ENCODE data around the gene IDS. TPM values are rescaled to one million over a fixed set of nuclear protein-coding genes. Genes with fewer than 3 reads are reported as not detected.

The IDS gene
- total RNA-seq, 1 experiment from 2014 or later = 39.2 TPM

DNA sequence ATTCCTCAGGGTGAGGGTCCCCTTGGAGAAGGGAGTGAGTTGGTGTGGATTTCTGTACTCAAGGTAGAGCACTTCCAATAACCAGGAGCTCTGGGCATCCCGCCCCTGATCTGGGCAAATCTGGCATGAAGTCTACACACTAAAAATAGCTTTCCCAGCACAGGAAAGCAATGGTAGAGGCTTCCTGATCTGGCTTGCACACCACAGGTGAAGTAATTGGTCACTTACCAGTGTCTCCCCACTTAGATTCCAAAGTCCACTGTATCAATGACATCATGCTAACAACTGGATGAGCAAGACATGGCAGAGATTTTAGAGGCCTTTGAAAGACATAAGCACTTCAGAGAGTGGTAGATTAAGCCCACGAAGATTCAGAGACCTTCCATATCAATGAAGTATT lies 17.8 kb upstream of the IDS start:
- Histone ChIP-seq H3K27ac (ENCODE audit: insufficient read length, low read depth, low read length) (no peak overlapping the region), H4K5ac (ENCODE audit: insufficient read length, low read depth, low read length) (no peak overlapping the region), H3K27me3 (ENCODE audit: insufficient read depth, low read length) (no peaks in the 10 kb centered on the region), H3K4ac (ENCODE audit: low read depth, low read length) (no peak overlapping the region), H3K79me2 (ENCODE audit: insufficient read depth, low read length) (no peaks in the 10 kb centered on the region), H3K18ac (ENCODE audit: insufficient read length, low read depth, low read length) (no peak overlapping the region), H2BK15ac (ENCODE audit: low read depth, low read length) (no peak overlapping the region), H3K9ac (ENCODE audit: extremely low read depth, insufficient read length, low read length) (no peak overlapping the region), H3K23ac (ENCODE audit: insufficient read length, low read depth, low read length) (no peak overlapping the region), H2BK120ac (ENCODE audit: low read depth, low read length, poor library complexity, severe bottlenecking) (no peak overlapping the region), H3K9me3 (ENCODE audit: control insufficient read depth, low read depth, low read length) (peaks cover 13% of the 10 kb centered on the region), H4K91ac (ENCODE audit: insufficient read length, low read depth, low read length) (no peak overlapping the region), H2BK20ac (ENCODE audit: low read depth, low read length, poor library complexity, severe bottlenecking) (no peak overlapping the region), H3T11ph (ENCODE audit: low read length) (no peak overlapping the region), H2AK5ac (ENCODE audit: insufficient read length, low read length) (no peak overlapping the region), H4K20me1 (ENCODE audit: control insufficient read depth, insufficient read depth, insufficient read length) (no peaks in the 10 kb centered on the region), H3K14ac (ENCODE audit: insufficient read depth, low read length) (no peak overlapping the region), H3K23me2 (ENCODE audit: insufficient read length, low read depth, low read length, poor library complexity, severe bottlenecking) (no peaks in the 10 kb centered on the region), H3K4me2 (ENCODE audit: insufficient read depth, insufficient read length, low read length) (no peak overlapping the region), H2AFZ (ENCODE audit: low read length) (no peak overlapping the region), H3K56ac (ENCODE audit: insufficient read length, low read depth, low read length) (no peak overlapping the region), H2BK5ac (ENCODE audit: insufficient read length, low read length) (no peak overlapping the region), H3K4me1 (ENCODE audit: insufficient read depth, low read length) (0 out of 2 replicates have a peak, but pooled peaks cover 4% of the 10 kb centered on the region), H3K79me1 (ENCODE audit: insufficient read depth, low read depth, low read length, poor library complexity, severe bottlenecking) (no peaks in the 10 kb centered on the region), H2BK12ac (ENCODE audit: insufficient read length, low read depth, low read length) (no peak overlapping the region), H4K8ac (replicated peaks; ENCODE audit: insufficient read length, low read depth, low read length) (no peak overlapping the region)
- no CpG with 5 or more reads among the region's 2 CpGs for WGBS (ENCODE audit: extremely low coverage, insufficient read length, low lambda C conversion rate)
- no peak for DNase-seq
- Mint-ChIP-seq H3K4me1 (peaks cover 22 to 24% of the 10 kb centered on the region in 2 experiments), H3K27me3 (ENCODE audit: low read depth) (0 out of 2 replicates have a peak, but pooled peaks cover 1% of the 10 kb centered on the region), H3K4me3 (no peak overlapping the region), H3K36me3 (ENCODE audit: insufficient read depth in 1 of 3, low read depth in 3 of 3) (peaks cover 0 to 5% (median 2%) of the 10 kb centered on the region in 3 experiments; a peak in 6 of 7 replicates), H3K27ac (no peak overlapping the region; a peak in 1 of 7 replicates), H3K9me3 (peaks cover 56 to 59% of the 10 kb centered on the region in 2 experiments)
- TF ChIP-seq CTCF (conservative IDR thresholded peaks at IDR 0.05) = no peak
